ENCODE measurements around the gene SUPT20H. TPM values are rescaled to one million over a fixed set of nuclear protein-coding genes. Genes with fewer than 3 reads are reported as not detected.

SUPT20H gene
- total RNA-seq, 1 experiment from 2014 or later = 82.6 TPM

- POLR2A ChIA-PET (ENCODE audit: low non-redundant PET) = no interaction called here
- Histone ChIP-seq H3K9me3 (ENCODE audit: low read depth, low read length, poor library complexity, severe bottlenecking) (no peaks in the 10 kb centered on the region), H3K36me3 (ENCODE audit: insufficient read depth, low read length, poor library complexity, severe bottlenecking) (no peaks in the 10 kb centered on the region), H3K27ac (ENCODE audit: low read depth, low read length, poor library complexity, severe bottlenecking) (no peak overlapping the region), H3K4me1 (ENCODE audit: insufficient read depth, low read length, poor library complexity, severe bottlenecking) (no peaks in the 10 kb centered on the region), H3K27me3 (replicated peaks; ENCODE audit: insufficient read depth, low read depth, low read length, poor library complexity) (no peaks in the 10 kb centered on the region), H3K4me3 (ENCODE audit: low read depth, low read length, poor library complexity, severe bottlenecking) (no peak overlapping the region)
- CTCF ChIA-PET = no interaction called here
- peak; percentile 71 for DNase-seq (ENCODE audit: low spot score)
- no TSS peak for BruUV-seq (replicated peaks)
- TF ChIP-seq, protein P1, sequence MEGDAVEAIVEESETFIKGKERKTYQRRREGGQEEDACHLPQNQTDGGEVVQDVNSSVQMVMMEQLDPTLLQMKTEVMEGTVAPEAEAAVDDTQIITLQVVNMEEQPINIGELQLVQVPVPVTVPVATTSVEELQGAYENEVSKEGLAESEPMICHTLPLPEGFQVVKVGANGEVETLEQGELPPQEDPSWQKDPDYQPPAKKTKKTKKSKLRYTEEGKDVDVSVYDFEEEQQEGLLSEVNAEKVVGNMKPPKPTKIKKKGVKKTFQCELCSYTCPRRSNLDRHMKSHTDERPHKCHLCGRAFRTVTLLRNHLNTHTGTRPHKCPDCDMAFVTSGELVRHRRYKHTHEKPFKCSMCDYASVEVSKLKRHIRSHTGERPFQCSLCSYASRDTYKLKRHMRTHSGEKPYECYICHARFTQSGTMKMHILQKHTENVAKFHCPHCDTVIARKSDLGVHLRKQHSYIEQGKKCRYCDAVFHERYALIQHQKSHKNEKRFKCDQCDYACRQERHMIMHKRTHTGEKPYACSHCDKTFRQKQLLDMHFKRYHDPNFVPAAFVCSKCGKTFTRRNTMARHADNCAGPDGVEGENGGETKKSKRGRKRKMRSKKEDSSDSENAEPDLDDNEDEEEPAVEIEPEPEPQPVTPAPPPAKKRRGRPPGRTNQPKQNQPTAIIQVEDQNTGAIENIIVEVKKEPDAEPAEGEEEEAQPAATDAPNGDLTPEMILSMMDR (conservative IDR thresholded peaks at IDR 0.05; ENCODE audit: low read depth, low read length) = peak; percentile 65
- TF ChIP-seq EZH2 (IDR thresholded peaks at IDR 0.05; ENCODE audit: borderline replicate concordance, low read depth, low read length, poor library complexity, severe bottlenecking) = no peak
- intact Hi-C loops (cut with micrococcal nuclease; ENCODE audit: unreplicated experiment) = loop anchor here (2.0 to 10.0 kb wide), 2 partner anchors 528 to 1450 kb away; no protein-coding TSS in a partner anchor
These were observed 15.2 kb upstream of the SUPT20H start for GRCh38 chr13:37074703-37075102.

GRCh38 chr13:37072024-37072423 lies 12.5 kb upstream of the SUPT20H start:
- no peaks in the 10 kb centered on the region for H3K27me3 ChIP-seq (replicated peaks; ENCODE audit: insufficient read depth, low read depth, low read length, poor library complexity)
- H3K9me3 ChIP-seq (ENCODE audit: low read depth, low read length, poor library complexity, severe bottlenecking) = no peaks in the 10 kb centered on the region
- no peak for DNase-seq (ENCODE audit: low spot score)
- no peaks in the 10 kb centered on the region for H3K4me1 ChIP-seq (ENCODE audit: insufficient read depth, low read length, poor library complexity, severe bottlenecking)
- ChIA-PET CTCF (no interaction called here), POLR2A (ENCODE audit: low non-redundant PET) (no interaction called here)
- no TSS peak for BruUV-seq (replicated peaks)
- no peak for TF ChIP-seq EZH2 (IDR thresholded peaks at IDR 0.05; ENCODE audit: borderline replicate concordance, low read depth, low read length, poor library complexity, severe bottlenecking)
- TF ChIP-seq, protein P1 (conservative IDR thresholded peaks at IDR 0.05; ENCODE audit: low read depth, low read length) = no peak
- H3K4me3 ChIP-seq (ENCODE audit: low read depth, low read length, poor library complexity, severe bottlenecking) = no peak overlapping the region
- H3K36me3 ChIP-seq (ENCODE audit: insufficient read depth, low read length, poor library complexity, severe bottlenecking) = no peaks in the 10 kb centered on the region
- intact Hi-C loops (cut with micrococcal nuclease; ENCODE audit: unreplicated experiment) = loop anchor here (10.0 kb wide), 1 partner anchor 1453 kb away; no protein-coding TSS in a partner anchor
- H3K27ac ChIP-seq (ENCODE audit: low read depth, low read length, poor library complexity, severe bottlenecking) = no peak overlapping the region

GRCh38 chr13:37070956-37071355 lies 11.5 kb upstream of the SUPT20H start:
- Histone ChIP-seq H3K27ac (ENCODE audit: low read depth, low read length, poor library complexity, severe bottlenecking) (no peak overlapping the region), H3K9me3 (ENCODE audit: low read depth, low read length, poor library complexity, severe bottlenecking) (no peaks in the 10 kb centered on the region), H3K4me3 (ENCODE audit: low read depth, low read length, poor library complexity, severe bottlenecking) (no peak overlapping the region), H3K4me1 (ENCODE audit: insufficient read depth, low read length, poor library complexity, severe bottlenecking) (no peaks in the 10 kb centered on the region), H3K36me3 (ENCODE audit: insufficient read depth, low read length, poor library complexity, severe bottlenecking) (no peaks in the 10 kb centered on the region), H3K27me3 (replicated peaks; ENCODE audit: insufficient read depth, low read depth, low read length, poor library complexity) (no peaks in the 10 kb centered on the region)
- POLR2A ChIA-PET (ENCODE audit: low non-redundant PET) = no interaction called here
- DNase-seq (ENCODE audit: low spot score) = no peak
- no TSS peak for BruUV-seq (replicated peaks)
- intact Hi-C loops (cut with micrococcal nuclease; ENCODE audit: unreplicated experiment) = loop anchor here (10.0 kb wide), 1 partner anchor 1454 kb away; no protein-coding TSS in a partner anchor
- CTCF ChIA-PET = no interaction called here
- TF ChIP-seq, protein P1 (conservative IDR thresholded peaks at IDR 0.05; ENCODE audit: low read depth, low read length) = no peak
- TF ChIP-seq EZH2 (IDR thresholded peaks at IDR 0.05; ENCODE audit: borderline replicate concordance, low read depth, low read length, poor library complexity, severe bottlenecking) = no peak

All from A673 (cell line).